K562 (cell line): ENCODE measurements around the gene MTA2. TPM values are rescaled to one million over a fixed set of nuclear protein-coding genes. Genes with fewer than 3 reads are reported as not detected.

Source experiments
- ATAC-seq: fragments of 200-7000 bp; cut with Tn5 transposase; 3 replicates; pipeline ENCODE4 v1.9.1; 2020; ENCODE audit warnings: moderate library complexity
- BruUV-seq: library from RNA; stranded (reverse); fragments of 400-500 nt; replicated peaks from 2 replicates; lab custom pipeline; 2021; lab: Mats Ljungman, UMichigan
- CTCF ChIA-PET: fragments of 300-600 bp; formaldehyde crosslinking; extraction: SDS; loops from one replicate; lab custom pipeline; 2021; ENCODE audit warnings: low intra/inter-chr PET ratio; lab: Yijun Ruan, JAX
- POLR2A ChIA-PET: fragments of 300-600, 350-650 bp; sonication (Branson Sonifier 250); formaldehyde crosslinking; extraction: SDS; loops from one replicate; lab custom pipeline; 2021; ENCODE audit warnings: antibody characterized with exemption, inconsistent platforms; lab: Yijun Ruan, JAX
- DNase-seq, 4 experiments: peaks; one replicate each; pipeline versions ENCODE4 v3.0.0 to v3.0.0-alpha.2; 2011 to 2018; ENCODE audit warnings: low spot score in 3 of 4, mixed read lengths in 3 of 4; ENCODE audit errors: extremely low read depth in 1 of 4
- FAIRE-seq: peaks from 2 replicates; lab custom pipeline; 2011; peaks lifted over from hg19 to GRCh38; lab: Jason Lieb, UNC
- H2AFZ ChIP-seq: 2 replicates; pipeline ENCODE4 v1.6.0; 2011; ENCODE audit warnings: low read depth, low read length, control low read depth, inconsistent platforms
- H3K27ac ChIP-seq: fragments of 200-600 bp; 3 replicates; pipeline ENCODE4 v1.8.0; 2011; ENCODE audit warnings: low read depth, mild to moderate bottlenecking, control low read depth, inconsistent platforms, low read length, moderate library complexity, mixed read lengths; ENCODE audit errors: extremely low read depth
- H3K27me3 ChIP-seq, 2 experiments: fragments of 300-600 bp in 1 of 2; 2 replicates in 1 of 2; 3 replicates in 1 of 2; pipeline versions ENCODE4 v1.6.0 to v1.8.0; 2011; ENCODE audit warnings: inconsistent platforms in 2 of 2, low read length in 2 of 2, mild to moderate bottlenecking in 1 of 2, mixed read lengths in 1 of 2, moderate library complexity in 1 of 2; ENCODE audit not compliant: control insufficient read depth in 2 of 2, insufficient read depth in 2 of 2
- H3K36me3 ChIP-seq: fragments of 300-600 bp; 3 replicates; pipeline ENCODE4 v1.8.0; 2011; ENCODE audit warnings: mild to moderate bottlenecking, low read length, inconsistent platforms; ENCODE audit not compliant: control insufficient read depth, insufficient read depth
- H3K4me1 ChIP-seq, 2 experiments: fragments of 200-600 bp in 1 of 2; replicated peaks in 1 of 2; 2 replicates in 1 of 2; 3 replicates in 1 of 2; pipeline versions ENCODE4 v1.5.1 to v1.8.0; 2011; ENCODE audit warnings: inconsistent platforms in 2 of 2, low read length in 2 of 2, mild to moderate bottlenecking in 1 of 2, mixed read lengths in 1 of 2, moderate library complexity in 1 of 2; ENCODE audit not compliant: control insufficient read depth in 2 of 2, insufficient read depth in 2 of 2
- H3K4me2 ChIP-seq: 2 replicates; pipeline ENCODE4 v1.6.1; 2011; ENCODE audit warnings: low read length, control low read depth, inconsistent platforms, mixed read lengths; ENCODE audit not compliant: insufficient read depth
- H3K4me3 ChIP-seq: fragments of 200-600 bp; sonication (generic), shearing (Covaris generic); 2 replicates; pipeline ENCODE4 v1.5.1; 2016; ENCODE audit warnings: control low read depth, inconsistent platforms
- H3K79me2 ChIP-seq: fragments of 200-600 bp; 3 replicates; pipeline ENCODE4 v1.8.0; 2011; ENCODE audit warnings: low read length, inconsistent platforms; ENCODE audit not compliant: control insufficient read depth, insufficient read depth
- H3K9ac ChIP-seq, 2 experiments: 2 replicates each; pipeline versions ENCODE4 v1.6.0 to v1.6.1; 2011; ENCODE audit warnings: low read depth in 2 of 2, low read length in 2 of 2, control low read depth in 1 of 2, inconsistent platforms in 1 of 2, mild to moderate bottlenecking in 1 of 2, mixed read lengths in 1 of 2; ENCODE audit not compliant: insufficient read depth in 1 of 2
- H3K9me1 ChIP-seq: one replicate; pipeline ENCODE4 v1.6.0; 2011; ENCODE audit warnings: inconsistent platforms, mild to moderate bottlenecking, low read length, moderate library complexity; ENCODE audit not compliant: control insufficient read depth, insufficient read depth
- H3K9me3 ChIP-seq: replicated peaks from 2 replicates; pipeline ENCODE4 v1.5.1; 2011; ENCODE audit warnings: low read depth, low read length, inconsistent platforms; ENCODE audit not compliant: control insufficient read depth, insufficient read depth
- H4K20me1 ChIP-seq: replicated peaks from 2 replicates; pipeline ENCODE4 v1.6.1; 2011; ENCODE audit warnings: low read length, inconsistent platforms, mixed read lengths; ENCODE audit not compliant: control insufficient read depth, insufficient read depth
- ARID4B ChIP-seq: sonication (generic); formaldehyde crosslinking; IDR thresholded peaks from 2 replicates; pipeline ENCODE4 v1.8.0; 2022; ENCODE audit warnings: mild to moderate bottlenecking, missing genetic modification reagents
- MXI1 ChIP-seq: IDR thresholded peaks from 2 replicates; pipeline ENCODE4 v1.6.1; 2011; ENCODE audit warnings: low read depth, mild to moderate bottlenecking, improper control_type of control experiment, low read length
- RBFOX2 ChIP-seq: fragments of 200-400 bp; formaldehyde crosslinking; IDR thresholded peaks from 2 replicates; pipeline ENCODE4 v1.6.1; 2017; ENCODE audit warnings: low read depth, mild to moderate bottlenecking, low read length, moderate library complexity
- RCOR1 ChIP-seq, 2 experiments: IDR thresholded peaks; 2 replicates each; pipeline ENCODE4 v1.6.1; 2012; ENCODE audit warnings: low read depth in 2 of 2, low read length in 2 of 2, borderline replicate concordance in 1 of 2, improper control_type of control experiment in 1 of 2
- ZNF175 ChIP-seq: fragments of 200-800 bp; sonication (Bioruptor generic); IDR thresholded peaks from 2 replicates; pipeline ENCODE4 v1.6.1; 2016; ENCODE audit warnings: low read depth, mild to moderate bottlenecking, missing genetic modification characterization, missing compliant biosample characterization
- ZNF239 ChIP-seq: fragments of 250-450 bp; sonication (Bioruptor Pico); IDR thresholded peaks from 2 replicates; pipeline ENCODE4 v1.4.0; 2020; ENCODE audit warnings: mild to moderate bottlenecking
- ZNF589 ChIP-seq: fragments of 200-800 bp; sonication (Bioruptor generic); IDR thresholded peaks from 2 replicates; pipeline ENCODE4 v1.6.1; 2016; ENCODE audit warnings: low read depth, missing genetic modification characterization, missing compliant biosample characterization
- WGBS: fragments of 100-300 bp; shearing (Covaris generic); methylation state at CpG from one replicate; pipeline ENCODE4 v1.1.6; 2016; ENCODE audit warnings: low coverage, mixed read lengths; ENCODE audit not compliant: insufficient coverage; ENCODE audit errors: missing lambda C conversion rate; 5-methylcytosine and 5-hydroxymethylcytosine counted together
- in situ Hi-C: fragments of 300-500 bp; cut with MboI; formaldehyde crosslinking; loops from 4 replicates; pipeline ENCODE4 v1.15.0; 2018; ENCODE audit warnings: inconsistent platforms, mixed read lengths
- intact Hi-C: fragments of 100-400 bp; cut with micrococcal nuclease; formaldehyde crosslinking; loops from 2 replicates; pipeline ENCODE4 v1.14.2; 2022
- polyA plus RNA-seq, 8 experiments: library from polyadenylated mRNA; depleted of rRNA in 4 of 8; stranded (reverse) in 5 of 8; unstranded in 3 of 8; fragments of >200 nt; fragmentation: Nextera tagmentation in 2 of 8; fragmentation: Illumina TruSeq in 1 of 8; extraction: Ambion mirVana in 2 of 8; extraction: Trizol in 1 of 8; gene quantifications; 2 replicates each; pipeline versions ENCODE4 v1.2.1 to v1.2.3, GENCODE V29; 2011 to 2014; ENCODE audit warnings: inconsistent platforms in 1 of 8, missing spikeins in 1 of 8
- total RNA-seq, 7 experiments: library from RNA; depleted of rRNA in 6 of 7; stranded (reverse); fragments of >200 nt in 6 of 7; fragmentation: Illumina TruSeq in 2 of 7; extraction: Trizol in 2 of 7; gene quantifications; 2 replicates each; pipeline versions ENCODE4 v1.2.1 to v1.2.3, GENCODE V29; 2011 to 2021; ENCODE audit warnings: low replicate concordance in 1 of 7

MTA2 gene
- total and polyA plus RNA-seq, 9 of the 15 experiments (the other 6 are each of a cell fraction or from before 2014, with no cell fraction given), result 6.2 to 220 (median 172) TPM

- peaks cover 58% of the 10 kb centered on the region for H3K79me2 ChIP-seq
- peaks cover 24 to 32% of the 10 kb centered on the region in 2 experiments for H3K4me1 ChIP-seq
- ATAC-seq (no peak), FAIRE-seq (no peak), DNase-seq (no peak)
- no peaks in the 10 kb centered on the region for H3K9me3 ChIP-seq
- TF ChIP-seq RBFOX2 (0 out of 2 replicates have a peak, but pooled peaks have one; percentile 12), ZNF239 (CRISPR knock-in tag) (no peak), ZNF175 (CRISPR knock-in tag) (no peak)
- H3K36me3 ChIP-seq, result peaks cover 73% of the 10 kb centered on the region
- no peak overlapping the region for H3K27ac ChIP-seq
- H3K27me3 ChIP-seq, result no peaks in the 10 kb centered on the region
- no peaks in the 10 kb centered on the region for H4K20me1 ChIP-seq
- POLR2A ChIA-PET, result interaction anchor here (0.6 kb wide), 1 partner anchor 28 kb away, joined by 3 read pairs; no protein-coding TSS in a partner anchor
- WGBS, result 83% methylated on average over 8 of the region's 8 CpGs
- no peak overlapping the region for H3K4me3 ChIP-seq
- in situ Hi-C loops (no loop called here), intact Hi-C loops (loop anchor here (10.0 kb wide), 1 partner anchor 290 kb away; the partner anchor contains the start of gene SLC3A2)
- CTCF ChIA-PET, result no interaction called here
- BruUV-seq, result no TSS peak
- no peak overlapping the region for H3K4me2 ChIP-seq
- H3K9ac ChIP-seq, result no peak overlapping the region; a peak in 1 of 4 replicates
- H2AFZ ChIP-seq, result no peak overlapping the region
- H3K9me1 ChIP-seq, result no peaks in the 10 kb centered on the region
Measured at GRCh38 chr11:62595124-62595523, 6.5 kb downstream of the MTA2 start.

- Histone ChIP-seq H3K9ac (peak overlapping the region in 1 of 2 experiments; percentile 72; a peak in 2 of 4 replicates), H3K36me3 (peaks cover 71% of the 10 kb centered on the region), H3K27ac (peak overlapping the region; percentile 23; the same call in 1 of the 3 replicates), H3K4me2 (peak overlapping the region; percentile 16; the same call in 1 of the 2 replicates), H3K4me3 (no peak overlapping the region), H3K27me3 (no peaks in the 10 kb centered on the region), H2AFZ (no peak overlapping the region), H3K4me1 (peaks cover 26 to 28% of the 10 kb centered on the region in 2 experiments), H3K9me3 (no peaks in the 10 kb centered on the region), H3K79me2 (peaks cover 56% of the 10 kb centered on the region), H4K20me1 (no peaks in the 10 kb centered on the region), H3K9me1 (no peaks in the 10 kb centered on the region)
- in situ Hi-C loops (no loop called here), intact Hi-C loops (loop anchor here (2.0 to 10.0 kb wide), 5 partner anchors 99 to 291 kb away; partner anchors contain the start of genes HNRNPUL2, SLC3A2 and TTC9C)
- FAIRE-seq, result peak; percentile 86
- no TSS peak for BruUV-seq
- WGBS, result 47% methylated on average over 7 of the region's 13 CpGs
- POLR2A ChIA-PET, result interaction anchor here (0.6 to 2.9 kb wide), 12 partner anchors 7 to 212 kb away, joined by 3 to 45 read pairs (median 4); partner anchors contain the start of genes C11orf98, CSKMT, MTA2 and NXF1
- peak; percentile 49 to 89 (median 61) for DNase-seq
- CTCF ChIA-PET, result interaction anchor here (0.8 kb wide), 1 partner anchor 177 kb away, joined by 3 read pairs; no protein-coding TSS in a partner anchor
- peak; percentile 73 for ATAC-seq
- TF ChIP-seq ARID4B (CRISPR knock-in tag), result peak; percentile 61; the same call in 1 of the 2 replicates
- no peak for TF ChIP-seq ZNF589
- TF ChIP-seq RCOR1 (IDR thresholded peaks at IDR 0.05; ENCODE audit: borderline replicate concordance in 1 of 2, low read depth in 2 of 2, low read length in 2 of 2), result peak in 1 of 2 experiments; percentile 48; a peak in 1 of 4 replicates
- TF ChIP-seq MXI1, result peak; percentile 59; the same call in 1 of the 2 replicates
Measured at GRCh38 chr11:62593434-62594044, 8.1 kb downstream of the MTA2 start.
